ENCODE results near the gene NARF. TPM values are rescaled to one million over a fixed set of nuclear protein-coding genes. Genes with fewer than 3 reads are reported as not detected.
A peak's percentile ranks its signal among the peaks of the same experiment; 100 is the strongest.

Gene NARF
- total RNA-seq, 2 experiments from 2014 or later: 101 to 110 TPM

- no peaks in the 10 kb centered on the region for H3K9me3 Mint-ChIP-seq
- peaks cover 38% of the 10 kb centered on the region for H3K36me3 Mint-ChIP-seq
- no peak for DNase-seq
- POLR2A ChIA-PET: no interaction called here
- no peak overlapping the region for H3K4me3 Mint-ChIP-seq
- peaks cover 12% of the 10 kb centered on the region for H3K4me1 Mint-ChIP-seq (ENCODE audit: low read depth)
- no peaks in the 10 kb centered on the region for H3K27me3 Mint-ChIP-seq
- intact Hi-C loops (cut with micrococcal nuclease): no loop called here
- H3K27ac Mint-ChIP-seq: no peak overlapping the region
- CTCF ChIA-PET: interaction anchor here (1.0 kb wide), 1 partner anchor 9 kb away, joined by 3 read pairs; no protein-coding TSS in a partner anchor
Measured at GRCh38 chr17:82486231-82487094, 27.9 kb downstream of the NARF start.

- no peak for DNase-seq
- Mint-ChIP-seq H3K36me3 (peaks cover 30% of the 10 kb centered on the region), H3K9me3 (no peaks in the 10 kb centered on the region), H3K4me3 (no peak overlapping the region), H3K4me1 (ENCODE audit: low read depth) (peaks cover 12% of the 10 kb centered on the region), H3K27ac (no peak overlapping the region), H3K27me3 (no peaks in the 10 kb centered on the region)
- POLR2A ChIA-PET: no interaction called here
- CTCF ChIA-PET: no interaction called here
- intact Hi-C loops (cut with micrococcal nuclease): no loop called here
Measured at GRCh38 chr17:82487910-82488309, 29.4 kb downstream of the NARF start.

DNA sequence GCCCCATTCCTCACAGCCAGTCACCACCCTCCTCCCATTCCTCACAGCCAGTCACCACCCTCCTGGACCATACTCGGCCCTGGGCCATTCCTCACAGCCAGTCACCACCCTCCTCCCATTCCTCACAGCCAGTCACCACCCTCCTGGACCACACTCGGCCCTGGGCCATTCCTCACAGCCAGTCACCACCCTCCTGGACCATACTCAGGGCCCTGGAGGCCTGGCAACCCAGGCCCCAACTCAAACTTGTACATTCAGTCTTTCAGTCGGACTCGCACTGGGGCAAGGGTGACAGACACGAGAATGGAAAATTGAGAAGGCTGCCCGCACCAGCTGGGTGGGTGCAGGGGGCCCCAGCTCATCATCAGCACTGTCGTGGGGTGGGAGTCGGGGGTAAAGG lies 30.6 kb downstream of the NARF start:
- Mint-ChIP-seq H3K36me3 (peaks cover 23% of the 10 kb centered on the region), H3K9me3 (no peaks in the 10 kb centered on the region), H3K4me1 (ENCODE audit: low read depth) (peaks cover 13% of the 10 kb centered on the region), H3K4me3 (no peak overlapping the region), H3K27ac (peak overlapping the region; percentile 13), H3K27me3 (no peaks in the 10 kb centered on the region)
- ChIA-PET CTCF (no interaction called here), POLR2A (interaction anchor here (0.6 kb wide), 1 partner anchor 286 kb away, joined by 4 read pairs; no protein-coding TSS in a partner anchor)
- intact Hi-C loops (cut with micrococcal nuclease): no loop called here
- no peak for DNase-seq

- Mint-ChIP-seq H3K27me3 (no peaks in the 10 kb centered on the region), H3K27ac (no peak overlapping the region), H3K36me3 (peaks cover 19% of the 10 kb centered on the region), H3K4me1 (ENCODE audit: low read depth) (peaks cover 20% of the 10 kb centered on the region), H3K4me3 (no peak overlapping the region), H3K9me3 (no peaks in the 10 kb centered on the region)
- no peak for DNase-seq
- intact Hi-C loops (cut with micrococcal nuclease): no loop called here
- ChIA-PET CTCF (no interaction called here), POLR2A (interaction anchor here (0.6 kb wide), 1 partner anchor 287 kb away, joined by 4 read pairs; no protein-coding TSS in a partner anchor)
Measured at GRCh38 chr17:82489851-82490511, 31.4 kb downstream of the NARF start.

DNA sequence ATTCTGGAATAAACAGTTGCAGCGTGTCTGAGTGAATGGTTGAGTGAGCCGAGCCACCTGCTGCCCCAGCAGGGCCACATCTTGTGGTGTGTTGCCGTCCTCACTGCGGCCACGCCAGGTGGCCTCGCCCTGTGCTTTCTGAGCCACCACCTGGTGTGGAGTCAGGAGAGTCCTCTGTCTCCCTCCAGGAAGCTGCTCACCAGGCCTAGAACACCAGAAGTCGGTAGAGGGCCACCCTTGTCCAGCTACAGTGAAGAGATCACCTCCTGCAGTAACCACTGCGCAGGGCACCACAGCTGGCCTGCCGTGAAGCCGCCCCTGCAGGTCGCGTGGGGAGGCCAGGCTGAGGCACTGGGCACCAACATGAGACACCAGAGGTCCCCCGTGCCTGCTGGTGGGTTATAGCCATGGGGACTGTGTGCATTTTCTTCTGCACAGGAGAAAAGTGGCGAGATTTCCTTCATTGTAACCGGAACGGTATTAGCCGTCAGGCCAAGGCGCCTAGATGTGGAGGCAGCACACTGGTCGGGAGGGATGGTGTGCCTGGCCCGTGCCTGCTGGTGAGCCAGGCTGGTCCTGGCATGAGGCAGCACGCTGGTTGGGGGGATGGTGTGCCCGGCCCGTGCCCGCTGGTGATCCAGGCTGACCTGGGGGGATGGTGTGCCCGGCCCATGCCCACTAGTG lies 32.1 kb downstream of the NARF start:
- POLR2A ChIA-PET: no interaction called here
- no peaks in the 10 kb centered on the region for H3K27me3 Mint-ChIP-seq
- peaks cover 14% of the 10 kb centered on the region for H3K36me3 Mint-ChIP-seq
- no peaks in the 10 kb centered on the region for H3K9me3 Mint-ChIP-seq
- CTCF ChIA-PET: no interaction called here
- no peak overlapping the region for H3K4me3 Mint-ChIP-seq
- no peak for DNase-seq
- intact Hi-C loops (cut with micrococcal nuclease): no loop called here
- H3K4me1 Mint-ChIP-seq (ENCODE audit: low read depth): peaks cover 18% of the 10 kb centered on the region
- no peak overlapping the region for H3K27ac Mint-ChIP-seq

DNA sequence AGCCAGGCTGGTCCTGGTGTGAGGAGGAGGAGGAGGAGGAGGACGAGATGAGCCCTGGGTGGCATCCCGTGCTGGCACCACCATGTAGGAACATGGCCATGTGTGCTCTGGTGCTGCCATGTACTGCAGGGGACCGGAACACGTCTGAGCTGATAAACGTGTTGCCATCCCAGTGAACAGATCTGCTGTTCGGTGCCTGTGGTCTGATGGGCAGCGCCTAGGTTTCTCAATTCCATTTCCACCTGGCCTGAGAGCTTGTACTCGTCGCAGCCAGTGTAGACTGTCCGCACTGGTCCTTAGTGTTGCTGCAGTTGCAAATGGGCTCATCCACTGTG lies 32.6 kb downstream of the NARF start:
- Mint-ChIP-seq H3K4me1 (ENCODE audit: low read depth) (peaks cover 17% of the 10 kb centered on the region), H3K27me3 (no peaks in the 10 kb centered on the region), H3K27ac (no peak overlapping the region), H3K9me3 (no peaks in the 10 kb centered on the region), H3K4me3 (no peak overlapping the region), H3K36me3 (peaks cover 11% of the 10 kb centered on the region)
- no peak for DNase-seq
- POLR2A ChIA-PET: no interaction called here
- intact Hi-C loops (cut with micrococcal nuclease): no loop called here
- CTCF ChIA-PET: no interaction called here

- ChIA-PET CTCF (interaction anchor here (1.3 kb wide), 1 partner anchor 63 kb away, joined by 4 read pairs; no protein-coding TSS in a partner anchor), POLR2A (interaction anchor here (1.1 kb wide), 1 partner anchor 28 kb away, joined by 3 read pairs; the partner anchor contains the start of gene FOXK2)
- no peak overlapping the region for H3K4me3 Mint-ChIP-seq
- peaks cover 15% of the 10 kb centered on the region for H3K4me1 Mint-ChIP-seq (ENCODE audit: low read depth)
- intact Hi-C loops (cut with micrococcal nuclease): no loop called here
- no peak overlapping the region for H3K27ac Mint-ChIP-seq
- peaks cover 9% of the 10 kb centered on the region for H3K36me3 Mint-ChIP-seq
- no peaks in the 10 kb centered on the region for H3K9me3 Mint-ChIP-seq
- DNase-seq: no peak
- H3K27me3 Mint-ChIP-seq: no peaks in the 10 kb centered on the region
Measured at GRCh38 chr17:82491533-82491932, 33.0 kb downstream of the NARF start.

GRCh38 chr17:82492643-82493225 lies 34.2 kb downstream of the NARF start:
- H3K9me3 Mint-ChIP-seq: no peaks in the 10 kb centered on the region
- H3K27me3 Mint-ChIP-seq: no peaks in the 10 kb centered on the region
- peaks cover 5% of the 10 kb centered on the region for H3K36me3 Mint-ChIP-seq
- peaks cover 15% of the 10 kb centered on the region for H3K4me1 Mint-ChIP-seq (ENCODE audit: low read depth)
- intact Hi-C loops (cut with micrococcal nuclease): no loop called here
- no peak overlapping the region for H3K27ac Mint-ChIP-seq
- POLR2A ChIA-PET: interaction anchor here (1.0 to 1.1 kb wide), 2 partner anchors 27 to 28 kb away, joined by 3 read pairs; partner anchors contain the start of gene FOXK2
- H3K4me3 Mint-ChIP-seq: no peak overlapping the region
- CTCF ChIA-PET: interaction anchor here (1.3 kb wide), 1 partner anchor 62 kb away, joined by 4 read pairs; no protein-coding TSS in a partner anchor
- no peak for DNase-seq

DNA sequence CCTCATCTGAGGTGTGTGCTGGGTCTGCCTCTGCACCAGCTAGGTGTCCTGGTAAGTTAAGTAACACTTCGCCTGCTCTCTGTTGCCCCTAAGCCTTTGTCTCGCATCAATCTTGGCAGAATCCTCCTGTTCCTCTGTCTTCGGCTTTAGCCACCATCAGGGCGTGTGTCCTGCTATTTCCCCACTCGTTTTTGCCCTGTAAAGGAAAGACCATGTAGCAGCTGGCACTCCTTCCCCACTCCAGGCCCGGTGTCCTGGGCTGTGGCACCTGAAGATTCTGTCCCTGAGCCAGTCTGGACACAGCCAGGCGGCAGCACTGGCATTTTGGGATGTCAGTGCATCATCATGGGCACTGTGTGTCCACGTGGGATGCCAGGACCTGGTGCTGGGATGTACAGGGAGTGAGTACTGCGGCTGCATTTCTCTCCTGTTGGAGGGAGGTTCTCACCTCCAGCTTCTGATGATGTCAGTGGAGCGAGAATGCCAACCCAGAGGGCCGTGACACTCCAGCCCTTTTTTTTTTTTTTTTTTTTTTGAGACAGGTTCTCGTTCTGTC lies 34.8 kb downstream of the NARF start:
- H3K4me1 Mint-ChIP-seq (ENCODE audit: low read depth): peaks cover 19% of the 10 kb centered on the region
- H3K27me3 Mint-ChIP-seq: no peaks in the 10 kb centered on the region
- CTCF ChIA-PET: no interaction called here
- peaks cover 5% of the 10 kb centered on the region for H3K36me3 Mint-ChIP-seq
- no peak overlapping the region for H3K27ac Mint-ChIP-seq
- intact Hi-C loops (cut with micrococcal nuclease): no loop called here
- DNase-seq: no peak
- POLR2A ChIA-PET: interaction anchor here (1.0 kb wide), 1 partner anchor 27 kb away, joined by 3 read pairs; no protein-coding TSS in a partner anchor
- H3K4me3 Mint-ChIP-seq: no peak overlapping the region
- H3K9me3 Mint-ChIP-seq: no peaks in the 10 kb centered on the region

DNA sequence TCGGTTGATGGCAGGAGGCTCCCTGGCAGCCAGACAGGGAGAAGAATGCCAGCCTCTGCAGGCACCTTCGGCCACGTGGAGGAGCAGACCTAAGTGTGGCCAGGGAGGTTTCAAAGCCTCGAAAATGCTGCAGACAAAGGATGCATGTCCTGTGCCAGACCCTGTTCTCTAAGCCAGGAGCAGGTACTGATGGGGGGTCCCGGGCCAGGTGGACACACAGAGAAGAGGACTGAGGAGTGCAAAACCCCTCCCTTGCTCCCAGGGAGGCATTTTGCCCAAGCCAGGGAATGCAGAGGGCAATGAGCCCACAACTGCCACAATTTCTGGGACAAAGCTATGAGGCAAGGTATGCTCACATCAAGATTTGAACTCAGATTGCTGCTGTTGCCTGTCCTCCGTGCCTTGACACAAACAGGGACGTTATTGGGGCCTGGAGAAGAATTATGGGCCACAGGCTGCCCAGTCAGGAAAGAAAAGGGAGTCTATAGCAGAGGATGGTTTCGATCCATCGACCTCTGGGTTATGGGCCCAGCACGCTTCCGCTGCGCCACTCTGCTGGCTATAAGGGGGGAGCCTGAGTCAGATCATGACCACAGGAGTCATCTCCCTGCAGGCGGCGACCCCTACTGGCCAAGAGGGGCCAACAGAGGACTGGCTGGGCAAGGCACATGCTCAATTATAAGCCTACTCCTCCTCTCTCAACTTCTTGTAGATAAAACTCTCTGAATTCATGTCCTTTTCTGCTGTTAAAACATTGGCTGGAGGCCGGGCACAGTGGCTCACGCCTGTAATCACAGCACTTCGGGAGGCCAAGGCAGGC lies 35.9 kb downstream of the NARF start:
- Mint-ChIP-seq H3K36me3 (no peaks in the 10 kb centered on the region), H3K27me3 (no peaks in the 10 kb centered on the region), H3K4me1 (ENCODE audit: low read depth) (peaks cover 22% of the 10 kb centered on the region), H3K27ac (peak overlapping the region; percentile 89), H3K4me3 (peak overlapping the region; percentile 68), H3K9me3 (no peaks in the 10 kb centered on the region)
- intact Hi-C loops (cut with micrococcal nuclease): loop anchor here (1.0 to 5.0 kb wide), 4 partner anchors 12 to 60 kb away; no protein-coding TSS in a partner anchor
- POLR2A ChIA-PET: no interaction called here
- CTCF ChIA-PET: interaction anchor here (0.6 to 4.3 kb wide), 4 partner anchors 11 to 39 kb away, joined by 3 to 17 read pairs (median 4); partner anchors contain the start of gene FOXK2
- peak; percentile 94 for DNase-seq

Data from activated CD4-positive, alpha-beta memory T cell treated with anti-CD3 and anti-CD28 coated beads for 36 hours (primary cell).